Activated naive CD8-positive, alpha-beta T cell treated with anti-CD3 and anti-CD28 coated beads, Interleukin-2, amount 50 U/mL, for 24 hours (primary cell): ENCODE data around the gene EFNA5.

Source experiments
- ATAC-seq: fragments of 150-1000 bp; cut with Tn5 transposase; one replicate; pipeline ENCODE4 v1.10.0; 2021
- DNase-seq: peaks from one replicate; pipeline ENCODE4 v3.0.0; 2021
- H3K27ac Mint-ChIP-seq: one replicate; pipeline ENCODE4 v1.8.0; 2021; ENCODE audit warnings: mild to moderate bottlenecking, mixed read lengths
- H3K27me3 Mint-ChIP-seq: one replicate; pipeline ENCODE4 v1.8.0; 2021; ENCODE audit warnings: mixed read lengths
- H3K36me3 Mint-ChIP-seq: one replicate; pipeline ENCODE4 v1.8.0; 2021; ENCODE audit warnings: low read depth, mixed read lengths
- H3K4me1 Mint-ChIP-seq: one replicate; pipeline ENCODE4 v1.8.0; 2021; ENCODE audit warnings: mixed read lengths
- H3K4me3 Mint-ChIP-seq: one replicate; pipeline ENCODE4 v1.8.0; 2021; ENCODE audit warnings: mild to moderate bottlenecking, moderate library complexity, mixed read lengths
- H3K9me3 Mint-ChIP-seq: one replicate; pipeline ENCODE4 v1.8.0; 2021; ENCODE audit warnings: mixed read lengths

EFNA5 gene

GRCh38 chr5:107387526-107388140 is 283.1 kb downstream of the EFNA5 start:
- H3K4me1 Mint-ChIP-seq: peaks cover 25% of the 10 kb centered on the region
- no peaks in the 10 kb centered on the region for H3K27me3 Mint-ChIP-seq
- peak overlapping the region; percentile 18 for H3K27ac Mint-ChIP-seq
- no peak for DNase-seq
- H3K4me3 Mint-ChIP-seq: no peak overlapping the region
- no peak for ATAC-seq
- H3K36me3 Mint-ChIP-seq: no peaks in the 10 kb centered on the region
- H3K9me3 Mint-ChIP-seq: no peaks in the 10 kb centered on the region

GRCh38 chr5:107385708-107386107 is 285.0 kb downstream of the EFNA5 start:
- no peaks in the 10 kb centered on the region for H3K36me3 Mint-ChIP-seq
- no peak for ATAC-seq
- H3K27ac Mint-ChIP-seq: no peak overlapping the region
- H3K27me3 Mint-ChIP-seq: no peaks in the 10 kb centered on the region
- peaks cover 25% of the 10 kb centered on the region for H3K4me1 Mint-ChIP-seq
- H3K4me3 Mint-ChIP-seq: no peak overlapping the region
- DNase-seq: no peak
- no peaks in the 10 kb centered on the region for H3K9me3 Mint-ChIP-seq

GRCh38 chr5:107384256-107384655 is 286.5 kb downstream of the EFNA5 start:
- ATAC-seq: no peak
- peaks cover 21% of the 10 kb centered on the region for H3K4me1 Mint-ChIP-seq
- H3K9me3 Mint-ChIP-seq: no peaks in the 10 kb centered on the region
- H3K4me3 Mint-ChIP-seq: no peak overlapping the region
- no peak overlapping the region for H3K27ac Mint-ChIP-seq
- no peak for DNase-seq
- H3K27me3 Mint-ChIP-seq: no peaks in the 10 kb centered on the region
- no peaks in the 10 kb centered on the region for H3K36me3 Mint-ChIP-seq

GRCh38 chr5:107383414-107383813 is 287.3 kb downstream of the EFNA5 start:
- no peaks in the 10 kb centered on the region for H3K36me3 Mint-ChIP-seq
- no peak overlapping the region for H3K4me3 Mint-ChIP-seq
- ATAC-seq: no peak

GRCh38 chr5:107381189-107381856 is 289.4 kb downstream of the EFNA5 start:
- DNase-seq (no peak), ATAC-seq (no peak)
- H3K27me3 Mint-ChIP-seq: peaks cover 4% of the 10 kb centered on the region
- H3K9me3 Mint-ChIP-seq: no peaks in the 10 kb centered on the region
- H3K4me1 Mint-ChIP-seq: no peaks in the 10 kb centered on the region
- no peak overlapping the region for H3K4me3 Mint-ChIP-seq
- no peaks in the 10 kb centered on the region for H3K36me3 Mint-ChIP-seq
- no peak overlapping the region for H3K27ac Mint-ChIP-seq

More at GRCh38 chr5:107383414-107383813, 287.3 kb downstream of the EFNA5 start:
- H3K9me3 Mint-ChIP-seq: no peaks in the 10 kb centered on the region
- no peak overlapping the region for H3K27ac Mint-ChIP-seq
- peaks cover 12% of the 10 kb centered on the region for H3K4me1 Mint-ChIP-seq
- DNase-seq: no peak
- no peaks in the 10 kb centered on the region for H3K27me3 Mint-ChIP-seq

- no peak overlapping the region for H3K4me3 Mint-ChIP-seq
- no peaks in the 10 kb centered on the region for H3K4me1 Mint-ChIP-seq
- no peaks in the 10 kb centered on the region for H3K9me3 Mint-ChIP-seq
- H3K36me3 Mint-ChIP-seq: no peaks in the 10 kb centered on the region
- H3K27ac Mint-ChIP-seq: no peak overlapping the region
- DNase-seq: no peak
- peaks cover 4% of the 10 kb centered on the region for H3K27me3 Mint-ChIP-seq
- no peak for ATAC-seq
Measured at GRCh38 chr5:107380654-107381053, 290.1 kb downstream of the EFNA5 start.

GRCh38 chr5:107378218-107378899 is 292.4 kb downstream of the EFNA5 start:
- ATAC-seq (no peak), DNase-seq (no peak)
- Mint-ChIP-seq H3K4me1 (no peaks in the 10 kb centered on the region), H3K27ac (no peak overlapping the region), H3K9me3 (no peaks in the 10 kb centered on the region), H3K27me3 (peaks cover 4% of the 10 kb centered on the region), H3K4me3 (no peak overlapping the region), H3K36me3 (no peaks in the 10 kb centered on the region)

- H3K27ac Mint-ChIP-seq: no peak overlapping the region
- no peaks in the 10 kb centered on the region for H3K9me3 Mint-ChIP-seq
- H3K27me3 Mint-ChIP-seq: peaks cover 4% of the 10 kb centered on the region
- DNase-seq: no peak
- no peaks in the 10 kb centered on the region for H3K4me1 Mint-ChIP-seq
- no peak for ATAC-seq
- no peak overlapping the region for H3K4me3 Mint-ChIP-seq
- H3K36me3 Mint-ChIP-seq: no peaks in the 10 kb centered on the region
Measured at GRCh38 chr5:107377277-107377609, 293.5 kb downstream of the EFNA5 start.

- Mint-ChIP-seq H3K27ac (no peak overlapping the region), H3K4me3 (no peak overlapping the region), H3K4me1 (no peaks in the 10 kb centered on the region), H3K27me3 (peaks cover 4% of the 10 kb centered on the region), H3K9me3 (no peaks in the 10 kb centered on the region), H3K36me3 (no peaks in the 10 kb centered on the region)
- ATAC-seq (no peak), DNase-seq (no peak)
Measured at GRCh38 chr5:107376546-107377276, 294.0 kb downstream of the EFNA5 start.

GRCh38 chr5:107373549-107374263 is 297.0 kb downstream of the EFNA5 start:
- no peak overlapping the region for H3K27ac Mint-ChIP-seq

GRCh38 chr5:107372723-107373450 is 297.9 kb downstream of the EFNA5 start:
- H3K36me3 Mint-ChIP-seq: no peaks in the 10 kb centered on the region
- no peak overlapping the region for H3K27ac Mint-ChIP-seq
- no peaks in the 10 kb centered on the region for H3K4me1 Mint-ChIP-seq
- ATAC-seq (no peak), DNase-seq (no peak)
- H3K9me3 Mint-ChIP-seq: no peaks in the 10 kb centered on the region
- H3K4me3 Mint-ChIP-seq: no peak overlapping the region
- H3K27me3 Mint-ChIP-seq: peaks cover 4% of the 10 kb centered on the region

More at GRCh38 chr5:107373549-107374263, 297.0 kb downstream of the EFNA5 start:
- Mint-ChIP-seq H3K9me3 (no peaks in the 10 kb centered on the region), H3K4me3 (no peak overlapping the region), H3K27me3 (peaks cover 4% of the 10 kb centered on the region), H3K36me3 (no peaks in the 10 kb centered on the region), H3K4me1 (no peaks in the 10 kb centered on the region)
- ATAC-seq (no peak), DNase-seq (no peak)

- ATAC-seq (no peak), DNase-seq (no peak)
- Mint-ChIP-seq H3K27ac (no peak overlapping the region), H3K9me3 (no peaks in the 10 kb centered on the region), H3K27me3 (peaks cover 4% of the 10 kb centered on the region), H3K36me3 (no peaks in the 10 kb centered on the region), H3K4me1 (peaks cover 6% of the 10 kb centered on the region), H3K4me3 (no peak overlapping the region)
Measured at GRCh38 chr5:107370396-107370968, 300.3 kb downstream of the EFNA5 start.

- Mint-ChIP-seq H3K4me1 (peaks cover 8% of the 10 kb centered on the region), H3K4me3 (no peak overlapping the region), H3K27ac (no peak overlapping the region), H3K36me3 (no peaks in the 10 kb centered on the region), H3K9me3 (no peaks in the 10 kb centered on the region), H3K27me3 (peaks cover 4% of the 10 kb centered on the region)
- ATAC-seq (no peak), DNase-seq (no peak)
Measured at GRCh38 chr5:107369622-107370021, 301.1 kb downstream of the EFNA5 start.
